Measurements from ENCODE around the gene PCNX2. TPM values are rescaled to one million over a fixed set of nuclear protein-coding genes. Genes with fewer than 3 reads are reported as not detected.

Gene PCNX2
- total RNA-seq, 2 donors from 2014 or later = 23.9 to 39.1 TPM

DNA sequence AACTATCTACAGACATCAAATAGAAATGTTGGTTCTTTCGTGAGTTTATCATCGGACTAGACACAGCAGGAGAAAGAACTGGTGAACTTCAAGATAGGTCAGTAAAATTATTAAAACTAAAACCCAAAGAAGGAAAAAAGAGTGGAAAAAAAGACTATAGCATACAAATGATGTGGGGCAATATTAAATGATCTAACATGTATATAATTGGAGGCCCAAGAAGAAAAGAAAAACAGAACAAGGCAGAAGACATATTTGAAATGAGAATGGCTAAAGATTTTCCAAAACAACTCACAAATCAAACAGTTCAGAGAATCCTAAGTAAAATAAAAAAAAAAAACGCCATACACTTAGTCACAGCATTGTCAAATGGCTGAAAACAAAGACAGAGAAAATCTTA, 101.8 kb downstream of the PCNX2 start:
- TF ChIP-seq, protein P1, sequence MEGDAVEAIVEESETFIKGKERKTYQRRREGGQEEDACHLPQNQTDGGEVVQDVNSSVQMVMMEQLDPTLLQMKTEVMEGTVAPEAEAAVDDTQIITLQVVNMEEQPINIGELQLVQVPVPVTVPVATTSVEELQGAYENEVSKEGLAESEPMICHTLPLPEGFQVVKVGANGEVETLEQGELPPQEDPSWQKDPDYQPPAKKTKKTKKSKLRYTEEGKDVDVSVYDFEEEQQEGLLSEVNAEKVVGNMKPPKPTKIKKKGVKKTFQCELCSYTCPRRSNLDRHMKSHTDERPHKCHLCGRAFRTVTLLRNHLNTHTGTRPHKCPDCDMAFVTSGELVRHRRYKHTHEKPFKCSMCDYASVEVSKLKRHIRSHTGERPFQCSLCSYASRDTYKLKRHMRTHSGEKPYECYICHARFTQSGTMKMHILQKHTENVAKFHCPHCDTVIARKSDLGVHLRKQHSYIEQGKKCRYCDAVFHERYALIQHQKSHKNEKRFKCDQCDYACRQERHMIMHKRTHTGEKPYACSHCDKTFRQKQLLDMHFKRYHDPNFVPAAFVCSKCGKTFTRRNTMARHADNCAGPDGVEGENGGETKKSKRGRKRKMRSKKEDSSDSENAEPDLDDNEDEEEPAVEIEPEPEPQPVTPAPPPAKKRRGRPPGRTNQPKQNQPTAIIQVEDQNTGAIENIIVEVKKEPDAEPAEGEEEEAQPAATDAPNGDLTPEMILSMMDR (conservative IDR thresholded peaks at IDR 0.05) = no peak
- no peaks in the 10 kb centered on the region for H3K4me1 ChIP-seq (ENCODE audit: control insufficient read depth, insufficient read depth, low read length)
- peaks cover 32% of the 10 kb centered on the region for H3K9me3 ChIP-seq (ENCODE audit: control insufficient read depth, low read length)
- no peak overlapping the region for H3K27ac Mint-ChIP-seq
- no peak for DNase-seq
- H3K27ac ChIP-seq (ENCODE audit: low read depth, low read length) = no peak overlapping the region
- H3K9ac ChIP-seq (ENCODE audit: extremely low read depth, low read length, poor library complexity, severe bottlenecking) = no peak overlapping the region
- 87 to 100% methylated on average over 2 to 3 of the region's 3 CpGs for WGBS, 2 experiments (ENCODE audit: insufficient coverage in 1 of 2, insufficient read length in 1 of 2)
- H3K36me3 Mint-ChIP-seq (ENCODE audit: low read depth) = peaks cover 53% of the 10 kb centered on the region
- peaks cover 9% of the 10 kb centered on the region for H3K4me1 Mint-ChIP-seq
- H3K4me3 Mint-ChIP-seq = no peak overlapping the region
- H3K9me3 Mint-ChIP-seq = peaks cover 26% of the 10 kb centered on the region
- H3K36me3 ChIP-seq (ENCODE audit: control insufficient read depth, insufficient read depth, low read length) = peaks cover 16% of the 10 kb centered on the region
- no peak overlapping the region for H3K4me3 ChIP-seq (ENCODE audit: low read length)
- H3K27me3 ChIP-seq (ENCODE audit: control insufficient read depth, insufficient read depth, low read length, poor library complexity, severe bottlenecking) = no peaks in the 10 kb centered on the region
- H3K27me3 Mint-ChIP-seq (ENCODE audit: insufficient read depth) = no peaks in the 10 kb centered on the region

DNA sequence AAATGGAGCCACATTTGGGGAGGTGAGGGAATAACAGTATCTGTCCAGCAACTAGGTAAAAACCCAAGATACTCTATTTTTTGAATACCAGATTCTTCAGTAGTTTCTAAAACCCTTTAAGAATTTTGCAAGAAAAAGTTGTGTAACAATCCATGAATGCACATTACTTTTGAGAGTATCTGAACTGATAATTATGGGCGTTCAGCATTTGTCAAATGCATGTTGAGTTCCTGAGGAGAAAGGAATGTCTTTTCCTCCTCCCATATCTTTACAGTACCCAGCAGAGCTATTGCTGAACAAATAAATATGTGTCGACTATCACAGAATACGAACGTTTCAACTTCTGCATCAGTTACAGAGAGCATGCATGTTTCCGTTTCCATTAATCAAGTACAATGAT, 104.5 kb downstream of the PCNX2 start:
- Histone ChIP-seq H3K27ac (ENCODE audit: low read depth, low read length) (no peak overlapping the region), H3K36me3 (ENCODE audit: control insufficient read depth, insufficient read depth, low read length) (peaks cover 11% of the 10 kb centered on the region), H3K4me1 (ENCODE audit: control insufficient read depth, insufficient read depth, low read length) (no peaks in the 10 kb centered on the region), H3K9ac (ENCODE audit: extremely low read depth, low read length, poor library complexity, severe bottlenecking) (no peak overlapping the region), H3K27me3 (ENCODE audit: control insufficient read depth, insufficient read depth, low read length, poor library complexity, severe bottlenecking) (no peaks in the 10 kb centered on the region), H3K4me3 (ENCODE audit: low read length) (no peak overlapping the region), H3K9me3 (ENCODE audit: control insufficient read depth, low read length) (peaks cover 21% of the 10 kb centered on the region)
- Mint-ChIP-seq H3K4me1 (no peaks in the 10 kb centered on the region), H3K27me3 (ENCODE audit: insufficient read depth) (no peaks in the 10 kb centered on the region), H3K27ac (no peak overlapping the region), H3K9me3 (peaks cover 20% of the 10 kb centered on the region), H3K36me3 (ENCODE audit: low read depth) (peaks cover 34% of the 10 kb centered on the region), H3K4me3 (no peak overlapping the region)
- DNase-seq = no peak
- TF ChIP-seq, protein P1 (conservative IDR thresholded peaks at IDR 0.05) = no peak
- WGBS, 2 experiments (ENCODE audit: insufficient coverage in 1 of 2, insufficient read length in 1 of 2) = 86 to 92% methylated on average over 5 of the region's 5 CpGs

DNA sequence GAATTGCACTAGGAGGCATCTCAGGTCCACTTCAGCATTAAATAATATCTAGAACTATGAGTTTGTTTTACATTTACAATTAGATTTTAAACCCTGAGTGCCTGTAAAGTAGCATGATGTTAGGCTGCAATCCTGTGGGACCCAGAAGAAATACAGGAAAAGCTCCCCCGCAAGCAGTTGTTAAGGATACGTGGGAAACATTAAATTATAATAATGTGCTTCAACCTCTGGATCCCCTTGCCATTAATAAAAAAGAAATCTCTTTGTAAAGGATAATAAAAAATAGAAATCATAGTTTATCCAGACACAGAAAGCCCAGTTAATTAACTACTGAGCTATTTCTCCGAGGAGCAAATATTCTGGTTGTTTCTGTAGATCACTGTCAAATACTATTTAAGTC, 106.0 kb downstream of the PCNX2 start:
- Mint-ChIP-seq H3K36me3 (ENCODE audit: low read depth) (peaks cover 23% of the 10 kb centered on the region), H3K4me3 (no peak overlapping the region), H3K4me1 (peaks cover under 1% of the 10 kb centered on the region), H3K27me3 (ENCODE audit: insufficient read depth) (no peaks in the 10 kb centered on the region), H3K9me3 (peaks cover 8% of the 10 kb centered on the region), H3K27ac (no peak overlapping the region)
- Histone ChIP-seq H3K4me1 (ENCODE audit: control insufficient read depth, insufficient read depth, low read length) (no peaks in the 10 kb centered on the region), H3K4me3 (ENCODE audit: low read length) (no peak overlapping the region), H3K9ac (ENCODE audit: extremely low read depth, low read length, poor library complexity, severe bottlenecking) (no peak overlapping the region), H3K27me3 (ENCODE audit: control insufficient read depth, insufficient read depth, low read length, poor library complexity, severe bottlenecking) (no peaks in the 10 kb centered on the region), H3K9me3 (ENCODE audit: control insufficient read depth, low read length) (peaks cover 10% of the 10 kb centered on the region), H3K27ac (ENCODE audit: low read depth, low read length) (no peak overlapping the region), H3K36me3 (ENCODE audit: control insufficient read depth, insufficient read depth, low read length) (peaks cover 6% of the 10 kb centered on the region)
- TF ChIP-seq, protein P1 (conservative IDR thresholded peaks at IDR 0.05) = no peak
- no peak for DNase-seq
- WGBS, 2 experiments (ENCODE audit: insufficient coverage in 1 of 2, insufficient read length in 1 of 2) = 70 to 100% methylated on average over 2 of the region's 3 CpGs

All from endodermal cell (in vitro differentiated cells).